ENCODE data around the gene ARHGDIB.

The ARHGDIB gene

DNA sequence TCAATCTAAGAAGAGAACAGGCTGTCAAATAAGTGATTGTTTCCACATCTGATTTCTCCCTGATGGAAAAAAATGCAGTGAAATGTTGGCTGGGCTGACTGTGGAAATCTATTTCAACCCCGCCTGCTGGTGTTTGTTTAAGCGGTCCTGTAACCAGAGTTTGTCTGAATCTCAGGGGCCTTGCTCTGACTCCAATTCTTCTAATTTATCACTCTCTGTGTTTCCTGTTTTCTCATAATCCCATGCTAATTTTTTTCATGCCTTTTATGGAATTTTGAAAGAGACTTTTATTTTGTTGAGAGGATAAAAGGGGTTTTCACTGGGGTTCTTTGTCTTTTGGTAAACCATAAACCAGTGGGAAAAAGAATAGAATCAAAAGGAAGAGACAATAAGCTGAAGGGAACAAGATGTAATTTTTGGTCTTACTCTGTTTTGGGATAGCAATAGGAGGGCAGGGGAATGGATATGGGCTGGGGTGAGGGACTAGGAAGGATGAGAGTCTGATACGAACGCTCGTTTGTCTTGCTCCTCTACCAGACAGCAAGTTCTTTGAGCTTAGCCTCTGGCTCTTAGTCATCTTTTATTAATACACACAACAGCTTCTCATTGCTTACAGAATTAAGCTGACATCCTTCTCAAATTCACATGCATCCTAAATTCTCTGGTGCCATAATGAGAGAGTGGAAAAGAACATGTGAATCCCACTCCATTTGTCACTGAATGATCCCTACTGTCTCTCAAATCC lies 67.7 kb downstream of the ARHGDIB start:
- no peak for DNase-seq (ENCODE audit: low read depth)

DNA sequence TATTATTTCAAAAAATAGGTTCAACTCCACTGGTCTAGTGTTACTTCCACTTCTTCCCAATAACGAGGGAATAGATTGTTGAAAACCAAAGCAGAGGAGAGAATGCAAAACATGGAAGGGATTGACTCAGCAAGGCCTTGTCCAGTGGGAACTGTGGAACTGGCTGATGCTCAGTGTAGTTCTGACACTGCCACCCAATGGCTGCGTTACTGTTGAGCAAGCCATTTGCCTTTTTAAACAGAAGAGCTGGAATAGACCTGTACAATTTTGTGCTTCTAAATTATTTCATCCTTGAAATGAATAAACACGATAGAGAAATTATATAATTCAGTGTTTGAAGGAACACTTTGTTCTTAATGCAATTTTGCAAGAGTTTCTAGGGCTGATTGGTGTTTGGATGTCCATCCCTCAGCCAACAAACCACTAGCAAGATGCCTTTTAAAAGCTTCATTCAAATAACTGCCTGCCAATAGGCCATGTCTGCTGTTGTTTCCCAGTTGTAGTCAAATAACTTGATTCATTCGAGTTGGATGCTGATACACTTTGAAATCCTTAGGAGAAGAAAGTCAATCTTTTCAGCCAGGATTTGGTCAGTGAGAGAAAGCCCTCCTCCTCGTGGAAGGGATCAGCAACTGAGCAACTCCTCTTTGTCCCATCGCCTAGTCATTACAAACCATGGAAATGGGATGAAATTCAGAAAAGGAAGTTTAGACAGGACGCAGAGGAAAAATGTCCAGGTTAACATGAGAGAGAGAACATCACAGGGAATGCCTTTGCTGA lies 68.5 kb downstream of the ARHGDIB start:
- no peak for DNase-seq (ENCODE audit: low read depth)

Measured in T-helper 22 cell (primary cell).